GM12801 (cell line): Measurements from ENCODE around the gene DBN1.

ENCODE experiments used
- TF ChIP-seq, protein P1 (sequence below): IDR thresholded peaks from one replicate; pipeline ENCODE4 v1.5.1; 2011; ENCODE audit warnings: control low read depth; ENCODE audit not compliant: insufficient read length; ENCODE audit errors: extremely low read depth

Gene DBN1

DNA sequence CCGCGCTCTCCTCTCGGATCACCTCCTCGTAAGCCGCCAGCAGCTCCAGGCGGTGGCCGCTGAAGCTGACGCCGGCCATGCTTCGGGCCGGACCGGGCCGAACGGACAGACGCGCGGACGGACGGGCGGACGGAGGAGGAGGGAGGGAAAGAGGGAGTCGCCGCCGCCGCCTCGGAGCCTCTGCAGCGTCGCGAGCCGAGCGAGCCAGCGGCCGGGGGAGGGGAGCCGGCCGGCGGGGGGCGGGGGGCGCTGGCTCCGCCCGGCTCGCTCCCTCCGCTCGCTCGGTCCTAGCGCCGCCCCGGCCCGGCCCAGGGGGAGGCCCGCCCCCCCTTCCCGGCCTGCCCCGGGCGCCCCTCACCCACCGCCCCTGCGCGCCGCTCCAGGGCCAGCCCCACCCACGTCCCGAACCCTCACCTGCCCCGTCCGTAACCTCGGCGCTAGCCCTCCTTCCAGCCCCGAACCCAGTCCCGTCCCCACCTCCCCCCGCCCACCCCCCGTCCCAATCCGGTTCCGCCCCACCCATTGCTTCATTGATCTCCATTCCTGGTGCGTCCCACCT is at the start of gene DBN1:
DBN1 (minus strand) TSS at position 192 of the 559 bp plus-strand sequence; CDS start at position 79, 113 bp downstream.
- TF ChIP-seq, protein P1, sequence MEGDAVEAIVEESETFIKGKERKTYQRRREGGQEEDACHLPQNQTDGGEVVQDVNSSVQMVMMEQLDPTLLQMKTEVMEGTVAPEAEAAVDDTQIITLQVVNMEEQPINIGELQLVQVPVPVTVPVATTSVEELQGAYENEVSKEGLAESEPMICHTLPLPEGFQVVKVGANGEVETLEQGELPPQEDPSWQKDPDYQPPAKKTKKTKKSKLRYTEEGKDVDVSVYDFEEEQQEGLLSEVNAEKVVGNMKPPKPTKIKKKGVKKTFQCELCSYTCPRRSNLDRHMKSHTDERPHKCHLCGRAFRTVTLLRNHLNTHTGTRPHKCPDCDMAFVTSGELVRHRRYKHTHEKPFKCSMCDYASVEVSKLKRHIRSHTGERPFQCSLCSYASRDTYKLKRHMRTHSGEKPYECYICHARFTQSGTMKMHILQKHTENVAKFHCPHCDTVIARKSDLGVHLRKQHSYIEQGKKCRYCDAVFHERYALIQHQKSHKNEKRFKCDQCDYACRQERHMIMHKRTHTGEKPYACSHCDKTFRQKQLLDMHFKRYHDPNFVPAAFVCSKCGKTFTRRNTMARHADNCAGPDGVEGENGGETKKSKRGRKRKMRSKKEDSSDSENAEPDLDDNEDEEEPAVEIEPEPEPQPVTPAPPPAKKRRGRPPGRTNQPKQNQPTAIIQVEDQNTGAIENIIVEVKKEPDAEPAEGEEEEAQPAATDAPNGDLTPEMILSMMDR = no peak

DNA sequence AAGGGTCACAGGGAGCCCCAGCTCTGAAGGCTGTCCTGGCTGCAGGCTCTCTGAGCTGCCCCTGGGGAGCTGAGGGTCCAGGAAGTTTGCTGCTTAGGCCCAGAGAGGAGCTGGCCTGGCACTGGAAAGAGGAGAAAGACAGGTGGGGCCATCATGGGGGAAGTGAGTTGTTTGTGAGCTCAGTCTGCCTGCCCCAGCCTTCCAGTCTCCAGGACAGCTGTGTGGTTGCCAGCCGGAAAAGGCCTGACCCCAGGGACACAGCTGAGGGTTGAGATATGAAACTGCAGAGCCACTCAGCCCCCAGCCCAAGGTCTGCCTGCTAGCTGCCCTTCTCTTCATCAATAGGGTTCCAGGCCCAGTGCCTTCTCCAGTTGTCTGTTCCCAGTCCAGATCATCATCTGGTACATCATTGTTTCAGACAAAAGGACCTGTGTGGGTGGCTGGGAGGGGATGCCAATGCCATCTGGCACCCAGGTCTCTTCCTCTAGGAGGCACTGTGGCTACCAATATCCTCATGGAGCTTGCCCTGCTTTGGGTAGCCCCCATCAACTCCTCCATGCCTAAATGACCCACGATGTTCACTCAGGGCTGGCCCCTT is 47.6 kb upstream of the DBN1 start:
- TF ChIP-seq, protein P1 = no peak

DNA sequence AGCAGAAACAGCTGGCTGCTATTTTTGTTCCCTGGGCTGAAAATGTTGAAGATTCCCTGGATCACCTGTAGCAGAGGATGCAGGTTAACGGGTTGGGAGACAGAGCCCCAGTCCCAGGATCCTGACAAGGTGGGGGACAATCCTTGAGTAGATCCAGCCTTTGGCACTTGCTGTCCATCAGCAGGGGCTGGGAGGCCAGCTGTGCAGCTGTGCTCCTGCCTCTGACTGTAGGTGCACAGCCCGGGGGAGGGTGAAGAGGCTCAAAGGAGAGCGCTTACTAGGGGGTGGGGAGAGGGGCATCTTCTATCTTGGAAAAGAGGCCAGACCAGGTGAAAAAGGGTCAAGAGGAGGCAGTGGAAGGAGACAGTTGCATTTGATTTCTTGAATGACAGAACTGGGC is 46.8 kb upstream of the DBN1 start:
- TF ChIP-seq, protein P1 = no peak

DNA sequence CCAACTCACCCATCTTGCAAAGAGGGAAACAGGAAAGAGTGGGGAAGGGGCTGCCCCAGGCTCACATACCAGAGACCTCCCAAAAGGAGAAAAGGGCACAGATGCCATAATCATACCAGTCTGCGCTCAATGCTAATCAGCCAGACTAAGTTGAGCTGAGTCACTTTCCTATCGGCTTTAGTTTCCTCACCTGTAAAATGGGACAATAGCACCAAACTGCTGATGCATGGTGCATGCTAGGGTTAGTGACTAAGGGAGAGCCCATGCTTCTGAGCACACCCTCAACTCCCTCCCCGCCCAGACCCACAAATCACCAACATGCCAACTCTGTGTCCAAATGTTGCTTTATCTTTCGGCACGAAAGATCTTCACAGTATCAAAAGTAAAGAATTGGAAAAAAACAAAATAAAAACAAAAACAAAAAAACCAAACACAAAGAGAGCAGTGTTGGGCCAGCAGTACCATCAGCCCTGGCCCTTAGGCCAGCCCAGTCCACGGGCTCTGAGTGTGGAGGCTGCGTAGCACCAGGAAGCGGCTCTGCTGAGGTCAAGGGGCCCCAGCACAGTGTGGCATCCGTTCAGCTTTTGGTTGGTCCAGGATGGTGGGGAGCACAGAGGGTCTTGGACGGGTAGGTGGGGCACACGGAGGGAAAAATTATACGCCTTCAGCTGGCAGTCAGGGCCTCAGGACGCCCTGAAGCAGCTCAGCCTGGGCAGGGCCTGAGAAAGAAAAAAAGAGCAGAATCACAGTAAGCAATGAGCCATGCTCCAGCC is 46.2 kb upstream of the DBN1 start:
- TF ChIP-seq, protein P1 = no peak

DNA sequence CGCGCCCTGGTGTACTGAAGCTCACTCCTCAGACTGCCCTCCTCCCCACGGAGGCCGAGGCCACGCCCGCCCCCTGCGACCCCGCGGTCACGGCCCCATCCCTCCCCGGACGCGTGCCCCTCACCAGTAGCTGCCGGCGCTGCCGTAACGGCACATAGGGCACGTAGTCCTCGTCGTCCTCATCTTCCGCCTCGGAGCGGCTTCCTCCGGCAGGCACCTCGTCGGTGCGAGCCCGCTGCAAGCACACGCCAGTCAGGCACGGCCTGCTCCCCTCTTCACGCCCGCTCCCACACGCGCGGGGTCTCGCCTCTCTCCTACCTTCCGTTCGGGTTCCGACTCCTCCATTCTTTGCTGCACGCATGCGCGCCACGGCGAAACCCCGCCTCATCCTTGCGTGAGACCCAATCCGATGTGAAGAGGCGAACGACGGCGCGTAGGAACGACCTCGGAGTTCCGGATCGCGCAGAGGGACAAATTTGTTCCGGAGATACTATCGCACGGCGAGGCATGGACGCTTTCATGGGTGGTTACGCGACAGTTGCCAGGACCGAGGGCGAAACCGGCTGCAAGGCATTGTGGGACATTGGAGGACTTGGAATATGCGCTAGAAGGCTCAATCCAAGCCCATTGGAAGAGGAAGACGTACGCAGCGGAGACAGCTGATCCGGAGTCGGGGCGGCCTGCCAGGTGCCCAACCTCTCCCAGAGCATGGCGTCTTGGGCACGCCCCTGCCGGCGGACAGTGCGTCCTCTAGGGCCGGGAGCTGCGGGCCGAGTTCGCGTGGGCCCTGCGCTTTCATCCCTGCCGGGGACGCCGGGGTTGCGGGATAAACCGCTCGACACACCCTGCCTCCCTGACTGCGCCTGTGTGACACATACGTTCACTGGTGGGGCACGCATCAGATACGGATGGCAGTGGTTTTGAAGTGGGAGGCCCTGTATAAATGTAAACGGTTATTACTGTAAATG is 43.5 kb upstream of the DBN1 start, which contains the start of gene DDX41:
DDX41 (minus strand) TSS at position 361 of the 968 bp plus-strand sequence; CDS start at position 345, 16 bp downstream.
- TF ChIP-seq, protein P1 = no peak

DNA sequence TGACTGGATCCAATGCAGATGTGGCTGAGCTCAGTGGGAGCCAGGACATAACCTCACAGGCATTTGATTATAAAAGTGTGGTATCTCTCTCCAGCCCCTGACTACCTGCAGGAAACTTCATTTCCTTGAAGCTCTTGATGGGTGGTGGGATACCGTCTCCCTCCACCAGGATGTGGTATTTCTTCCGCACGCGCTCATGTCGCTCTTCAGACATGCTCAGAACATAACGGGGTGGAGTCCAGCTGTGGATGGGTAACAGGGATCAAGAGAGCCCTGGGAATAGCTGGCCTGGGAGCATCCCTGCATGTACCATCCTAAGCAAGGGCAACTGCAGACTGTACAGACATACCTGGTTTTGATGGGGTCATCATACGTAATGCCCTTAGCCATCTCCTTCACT is 42.1 kb upstream of the DBN1 start:
- TF ChIP-seq, protein P1 = no peak
